Stimulated activated CD8-positive, alpha-beta memory T cell treated with anti-CD3 and anti-CD28 coated beads, Interleukin-15, amount 100 ng/mL, for 24 hours (primary cell): ENCODE results near the gene PRKG1.
"Not testable (repeated sequence)": the region's sequence is repeated elsewhere in the genome, so short reads cannot be mapped to it uniquely, and the experiment has no call there.

Source experiments
- DNase-seq: peaks from one replicate; pipeline ENCODE4 v3.0.0-alpha.2; 2020; ENCODE audit warnings: low read depth

PRKG1 gene

GRCh38 chr10:51700228-51700817, 626.0 kb downstream of the PRKG1 start:
- no peak for DNase-seq

GRCh38 chr10:51705774-51706173, 631.5 kb downstream of the PRKG1 start:
- DNase-seq = no peak

- no peak for DNase-seq
These were observed 631.9 kb downstream of the PRKG1 start for GRCh38 chr10:51706225-51706624.

- no peak for DNase-seq
These were observed 633.1 kb downstream of the PRKG1 start for GRCh38 chr10:51707392-51707791.

GRCh38 chr10:51707821-51708424, 633.6 kb downstream of the PRKG1 start:
- DNase-seq = no peak

- no peak for DNase-seq
These were observed 634.3 kb downstream of the PRKG1 start for GRCh38 chr10:51708609-51709008.

GRCh38 chr10:51709324-51709972, 635.2 kb downstream of the PRKG1 start:
- no peak for DNase-seq

GRCh38 chr10:51711519-51711891, 637.2 kb downstream of the PRKG1 start:
- no peak for DNase-seq

GRCh38 chr10:51716981-51717380, 642.7 kb downstream of the PRKG1 start:
- DNase-seq = no peak

GRCh38 chr10:51718804-51719291, 644.6 kb downstream of the PRKG1 start:
- no peak for DNase-seq

GRCh38 chr10:51724038-51724437, 649.8 kb downstream of the PRKG1 start:
- no peak for DNase-seq

- DNase-seq = no peak
These were observed 655.7 kb downstream of the PRKG1 start for GRCh38 chr10:51729822-51730555.

GRCh38 chr10:51733057-51733456, 658.8 kb downstream of the PRKG1 start:
- DNase-seq = no peak

- no peak for DNase-seq
These were observed 668.9 kb downstream of the PRKG1 start for GRCh38 chr10:51743146-51743545.

GRCh38 chr10:51744235-51745000, 670.1 kb downstream of the PRKG1 start:
- no peak for DNase-seq

- no peak for DNase-seq
These were observed 671.1 kb downstream of the PRKG1 start for GRCh38 chr10:51745397-51745796.

GRCh38 chr10:51747216-51747615, 672.9 kb downstream of the PRKG1 start:
- no peak for DNase-seq

GRCh38 chr10:51748959-51749358, 674.7 kb downstream of the PRKG1 start:
- DNase-seq = no peak

- DNase-seq = no peak
These were observed 684.1 kb downstream of the PRKG1 start for GRCh38 chr10:51758366-51758765.

- not testable (repeated sequence) for DNase-seq
These were observed 684.6 kb downstream of the PRKG1 start for GRCh38 chr10:51758838-51759237.

GRCh38 chr10:51759896-51760534, 685.7 kb downstream of the PRKG1 start:
- DNase-seq = no peak
